ENCODE measurements around the gene TBC1D30. TPM values are rescaled to one million over a fixed set of nuclear protein-coding genes. Genes with fewer than 3 reads are reported as not detected.

TBC1D30 gene
- polyA plus RNA-seq, 2 of the 4 experiments (the other 2 are of a cell fraction), result 0.65 to 3.5 TPM

GRCh38 chr12:64806593-64807460 lies 17.6 kb upstream of the TBC1D30 start:
- no peak overlapping the region for H3K4me3 ChIP-seq
- 50% methylated on average over 7 of the region's 7 CpGs for WGBS (ENCODE audit: missing lambda C conversion rate)
- ChIA-PET POLR2A (no interaction called here), CTCF (interaction anchor here (0.8 to 1.7 kb wide), 5 partner anchors 9 to 426 kb away, joined by 3 to 8 read pairs (median 3); no protein-coding TSS in a partner anchor)
- DNase-seq (ENCODE audit: low read depth in 1 of 2, low spot score in 1 of 2) (peak in 1 of 2 experiments; percentile 33), FAIRE-seq (no peak), ATAC-seq (no peak; a peak in 1 of 6 replicates)
- H3K4me1 ChIP-seq, result peaks cover 29% of the 10 kb centered on the region
- peak overlapping the region in 1 of 2 experiments; percentile 6; a peak in 1 of 6 replicates for H3K27ac ChIP-seq
- TF ChIP-seq ZSCAN20 (CRISPR knock-in tag; IDR thresholded peaks at IDR 0.05) (no peak), ESRRA (IDR thresholded peaks at IDR 0.05; ENCODE audit: borderline replicate concordance, low read length) (no peak), FOSB (CRISPR knock-in tag; IDR thresholded peaks at IDR 0.05) (no peak), MYC (IDR thresholded peaks at IDR 0.05; ENCODE audit: borderline replicate concordance, low read length) (no peak), CHD4 (IDR thresholded peaks at IDR 0.05; ENCODE audit: borderline replicate concordance) (no peak), JUNB (IDR thresholded peaks at IDR 0.05) (0 out of 2 replicates have a peak, but pooled peaks have one; percentile 27), MAZ (IDR thresholded peaks at IDR 0.05; ENCODE audit: borderline replicate concordance, low read depth, low read length) (no peak), TP53 (CRISPR knock-in tag; IDR thresholded peaks at IDR 0.05) (no peak)
- peak overlapping the region; percentile 42 for H3K4me2 ChIP-seq
- H3K9me3 ChIP-seq, result no peaks in the 10 kb centered on the region

- FAIRE-seq (no peak), ATAC-seq (no peak), DNase-seq (ENCODE audit: low read depth in 1 of 2, low spot score in 1 of 2) (no peak)
- H3K27ac ChIP-seq, result no peak overlapping the region
- no peak overlapping the region for H3K4me2 ChIP-seq
- ChIA-PET POLR2A (no interaction called here), CTCF (interaction anchor here (0.5 to 1.0 kb wide), 4 partner anchors 10 to 83 kb away, joined by 3 to 4 read pairs (median 4); no protein-coding TSS in a partner anchor)
- no peak overlapping the region for H3K4me3 ChIP-seq
- H3K4me1 ChIP-seq, result peaks cover 29% of the 10 kb centered on the region
- no peaks in the 10 kb centered on the region for H3K9me3 ChIP-seq
- 47% methylated on average over 5 of the region's 5 CpGs for WGBS (ENCODE audit: missing lambda C conversion rate)
- TF ChIP-seq REST (IDR thresholded peaks at IDR 0.05) (no peak), CBX8 (IDR thresholded peaks at IDR 0.05) (no peak), CBX2 (IDR thresholded peaks at IDR 0.05; ENCODE audit: borderline replicate concordance, low read depth) (no peak), KDM5A (IDR thresholded peaks at IDR 0.05) (no peak), TP53 (CRISPR knock-in tag; IDR thresholded peaks at IDR 0.05) (no peak), EHMT2 (IDR thresholded peaks at IDR 0.05; ENCODE audit: low read depth) (no peak)
These were observed 16.3 kb upstream of the TBC1D30 start for GRCh38 chr12:64808110-64808509.

- ATAC-seq (peak; percentile 74 to 87), FAIRE-seq (no peak), DNase-seq (ENCODE audit: low read depth in 1 of 2, low spot score in 1 of 2) (peak in 1 of 2 experiments; percentile 46)
- ChIA-PET CTCF (interaction anchor here (1.5 to 2.6 kb wide), 3 partner anchors 9 to 80 kb away, joined by 4 to 14 read pairs (median 8); no protein-coding TSS in a partner anchor), POLR2A (interaction anchor here (0.7 kb wide), 1 partner anchor 72 kb away, joined by 3 read pairs; no protein-coding TSS in a partner anchor)
- Histone ChIP-seq H3K4me1 (peaks cover 29% of the 10 kb centered on the region), H3K27ac (peak overlapping the region; percentile 18 to 65; a peak in 4 of 6 replicates), H3K4me2 (peak overlapping the region; percentile 44), H3K4me3 (no peak overlapping the region), H3K9me3 (no peaks in the 10 kb centered on the region)
- 0% methylated on average over 1 of the region's 1 CpG for WGBS (ENCODE audit: missing lambda C conversion rate)
- TF ChIP-seq RCOR1 (IDR thresholded peaks at IDR 0.05; ENCODE audit: low read depth, low read length) (no peak), FOSB (CRISPR knock-in tag; IDR thresholded peaks at IDR 0.05) (no peak), ZC3H11A (IDR thresholded peaks at IDR 0.05) (no peak), FOXS1 (CRISPR knock-in tag; IDR thresholded peaks at IDR 0.05) (no peak), RNF2 (IDR thresholded peaks at IDR 0.05; ENCODE audit: borderline replicate concordance, low read depth) (no peak), ELK1 (IDR thresholded peaks at IDR 0.05; ENCODE audit: low read depth, low read length) (no peak), NFE2L2 (conservative IDR thresholded peaks at IDR 0.05; ENCODE audit: low read length) (no peak), KDM1A (IDR thresholded peaks at IDR 0.05; ENCODE audit: low read depth) (no peak), EHF (CRISPR knock-in tag; IDR thresholded peaks at IDR 0.05) (no peak), E2F6 (IDR thresholded peaks at IDR 0.05; ENCODE audit: borderline replicate concordance, low read depth) (no peak), USF2 (IDR thresholded peaks at IDR 0.05) (no peak), KDM5A (IDR thresholded peaks at IDR 0.05) (no peak), FOSL2 (IDR thresholded peaks at IDR 0.05) (no peak), FOSL2 (CRISPR knock-in tag; IDR thresholded peaks at IDR 0.05) (peak; percentile 59), JUNB (IDR thresholded peaks at IDR 0.05) (peak; percentile 55; the same call in 1 of the 2 replicates), HES2 (IDR thresholded peaks at IDR 0.05) (no peak), MAFK (IDR thresholded peaks at IDR 0.05; ENCODE audit: partially characterized antibody) (no peak)
These were observed 13.6 kb upstream of the TBC1D30 start for GRCh38 chr12:64810831-64811230.

Data from A549 (cell line).